ENCODE measurements around the gene VPS4A. TPM values are rescaled to one million over a fixed set of nuclear protein-coding genes. Genes with fewer than 3 reads are reported as not detected.
A peak's percentile ranks its signal among the peaks of the same experiment; 100 is the strongest.

VPS4A gene
- total RNA-seq, 1 experiment from 2014 or later = 38.9 TPM

GRCh38 chr16:69322343-69322742, 11.2 kb downstream of the VPS4A start:
- in situ Hi-C loops (cut with HindIII; ENCODE audit: low pct_unique_long_range_greater_than_20kb, low sequenced_read_pairs) = no loop called here
- no peak for DNase-seq (ENCODE audit: low read depth)

GRCh38 chr16:69323415-69323814, 12.3 kb downstream of the VPS4A start:
- no peak for DNase-seq (ENCODE audit: low read depth)
- in situ Hi-C loops (cut with HindIII; ENCODE audit: low pct_unique_long_range_greater_than_20kb, low sequenced_read_pairs) = no loop called here

GRCh38 chr16:69324013-69324531, 12.9 kb downstream of the VPS4A start:
- DNase-seq (ENCODE audit: low read depth) = no peak
- in situ Hi-C loops (cut with HindIII; ENCODE audit: low pct_unique_long_range_greater_than_20kb, low sequenced_read_pairs) = no loop called here

GRCh38 chr16:69324585-69325253, 13.6 kb downstream of the VPS4A start:
- DNase-seq (ENCODE audit: low read depth) = no peak
- in situ Hi-C loops (cut with HindIII; ENCODE audit: low pct_unique_long_range_greater_than_20kb, low sequenced_read_pairs) = no loop called here

- DNase-seq (ENCODE audit: low read depth) = no peak
- in situ Hi-C loops (cut with HindIII; ENCODE audit: low pct_unique_long_range_greater_than_20kb, low sequenced_read_pairs) = no loop called here
Observed at GRCh38 chr16:69325784-69326171, 14.6 kb downstream of the VPS4A start.

GRCh38 chr16:69326172-69326873, 15.2 kb downstream of the VPS4A start:
- peak; percentile 80 for DNase-seq (ENCODE audit: low read depth)
- in situ Hi-C loops (cut with HindIII; ENCODE audit: low pct_unique_long_range_greater_than_20kb, low sequenced_read_pairs) = no loop called here

- in situ Hi-C loops (cut with HindIII; ENCODE audit: low pct_unique_long_range_greater_than_20kb, low sequenced_read_pairs) = no loop called here
- DNase-seq (ENCODE audit: low read depth) = no peak
Observed at GRCh38 chr16:69327585-69328310, 16.6 kb downstream of the VPS4A start.

GRCh38 chr16:69328854-69329316, 17.7 kb downstream of the VPS4A start:
- peak; percentile 58 for DNase-seq (ENCODE audit: low read depth)
- in situ Hi-C loops (cut with HindIII; ENCODE audit: low pct_unique_long_range_greater_than_20kb, low sequenced_read_pairs) = no loop called here

GRCh38 chr16:69329369-69330285, 18.5 kb downstream of the VPS4A start:
- in situ Hi-C loops (cut with HindIII; ENCODE audit: low pct_unique_long_range_greater_than_20kb, low sequenced_read_pairs) = no loop called here
- no peak for DNase-seq (ENCODE audit: low read depth)

GRCh38 chr16:69330286-69331109, 19.3 kb downstream of the VPS4A start, which contains the start of gene PDF:
Gene PDF, minus strand, starts transcription at chr16:69330588. Its CDS starts 18 bp downstream, at chr16:69330570.
- in situ Hi-C loops (cut with HindIII; ENCODE audit: low pct_unique_long_range_greater_than_20kb, low sequenced_read_pairs) = no loop called here
- peak; percentile 94 for DNase-seq (ENCODE audit: low read depth)

GRCh38 chr16:69334696-69335095, 23.5 kb downstream of the VPS4A start:
- DNase-seq (ENCODE audit: low read depth) = no peak
- in situ Hi-C loops (cut with HindIII; ENCODE audit: low pct_unique_long_range_greater_than_20kb, low sequenced_read_pairs) = no loop called here

GRCh38 chr16:69338557-69339288, 27.6 kb downstream of the VPS4A start:
- in situ Hi-C loops (cut with HindIII; ENCODE audit: low pct_unique_long_range_greater_than_20kb, low sequenced_read_pairs) = no loop called here
- DNase-seq (ENCODE audit: low read depth) = no peak

- in situ Hi-C loops (cut with HindIII; ENCODE audit: low pct_unique_long_range_greater_than_20kb, low sequenced_read_pairs) = no loop called here
- DNase-seq (ENCODE audit: low read depth) = peak; percentile 96
Observed at GRCh38 chr16:69339289-69340094, 28.3 kb downstream of the VPS4A start, which contains the start of the genes COG8 and NIP7. Gene COG8, minus strand, starts transcription at chr16:69339564. Its CDS starts 12 bp downstream, at chr16:69339552. Gene NIP7, plus strand, starts transcription at chr16:69339772. Its CDS starts 58 bp downstream, at chr16:69339830.

- in situ Hi-C loops (cut with HindIII; ENCODE audit: low pct_unique_long_range_greater_than_20kb, low sequenced_read_pairs) = no loop called here
- DNase-seq (ENCODE audit: low read depth) = no peak
Observed at GRCh38 chr16:69340095-69340644, 29.0 kb downstream of the VPS4A start.

- DNase-seq (ENCODE audit: low read depth) = no peak
- in situ Hi-C loops (cut with HindIII; ENCODE audit: low pct_unique_long_range_greater_than_20kb, low sequenced_read_pairs) = no loop called here
Observed at GRCh38 chr16:69344171-69344570, 33.0 kb downstream of the VPS4A start.

Measured in Caki2 (cell line).